Suppressor macrophage (primary cell): ENCODE data around the gene PYDC2.

ENCODE experiments used
- DNase-seq, 4 experiments: peaks; one replicate each; pipeline ENCODE4 v3.0.0-alpha.2; 2020 to 2022
- total RNA-seq, 17 experiments: gene quantifications; one replicate each; lab custom pipeline; 2026; ENCODE audit warnings: mixed read lengths in 6 of 17, inconsistent platforms in 3 of 17; lab: John Stamatoyannopoulos, UW

The PYDC2 gene
- 0 to 0.11 (median 0) reads per million in 17 experiments for total RNA-seq

- no peak for DNase-seq
Measured at GRCh38 chr3:191461113-191461595, at the start of gene PYDC2. Gene PYDC2 (plus strand): TSS chr3:191461163. CDS start chr3:191461163, 0 bp downstream.

- DNase-seq = no peak
Measured at GRCh38 chr3:191412759-191413158, 48.2 kb upstream of the PYDC2 start.

- DNase-seq = no peak
Measured at GRCh38 chr3:191414286-191414685, 46.7 kb upstream of the PYDC2 start.

DNA sequence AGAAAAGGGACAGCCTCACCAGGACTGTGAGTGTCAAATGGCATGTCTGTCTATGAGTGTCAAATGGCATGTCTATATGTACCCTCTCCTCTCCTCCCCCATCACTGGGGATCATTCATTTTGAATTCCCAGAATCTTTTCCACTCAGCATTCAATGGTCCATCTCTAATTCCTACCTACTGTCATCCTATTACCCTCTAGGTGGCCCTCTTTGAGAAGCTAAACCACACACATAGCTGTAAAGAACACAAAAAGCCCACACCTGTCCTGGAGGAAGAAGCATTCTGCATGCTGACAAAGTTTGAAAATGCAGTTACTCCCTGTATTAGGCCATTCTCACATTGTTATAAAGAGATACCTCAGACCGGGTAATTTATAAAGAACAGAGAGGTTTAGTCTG lies 46.2 kb upstream of the PYDC2 start:
- no peak for DNase-seq

- no peak for DNase-seq
Measured at GRCh38 chr3:191415566-191415965, 45.4 kb upstream of the PYDC2 start.

- no peak for DNase-seq
Measured at GRCh38 chr3:191417457-191417729, 43.6 kb upstream of the PYDC2 start.

GRCh38 chr3:191420771-191421170 lies 40.2 kb upstream of the PYDC2 start:
- DNase-seq = no peak

- DNase-seq = no peak
Measured at GRCh38 chr3:191424881-191425280, 36.1 kb upstream of the PYDC2 start.

GRCh38 chr3:191425322-191425734 lies 35.6 kb upstream of the PYDC2 start:
- DNase-seq = no peak

GRCh38 chr3:191426311-191426710 lies 34.7 kb upstream of the PYDC2 start:
- no peak for DNase-seq

DNA sequence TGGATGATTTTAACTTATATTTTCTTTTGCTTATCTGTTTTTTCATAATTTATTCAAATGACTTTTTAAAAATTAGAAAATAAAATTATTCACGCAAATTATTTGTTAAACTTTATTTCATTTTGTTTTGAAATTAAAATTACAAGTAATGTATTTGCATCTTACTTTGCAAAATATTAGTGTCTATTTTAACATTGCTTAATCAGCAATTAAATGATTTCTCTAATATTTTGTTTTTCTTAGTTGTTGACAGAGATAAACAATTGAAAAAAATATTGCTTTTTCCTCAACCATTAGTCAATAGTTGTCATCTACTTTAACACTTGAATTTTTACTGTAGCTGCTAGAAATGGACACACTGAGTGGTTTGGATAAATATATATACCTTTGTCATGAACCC lies 32.8 kb upstream of the PYDC2 start:
- no peak for DNase-seq

GRCh38 chr3:191430103-191430502 lies 30.9 kb upstream of the PYDC2 start:
- DNase-seq = no peak

DNA sequence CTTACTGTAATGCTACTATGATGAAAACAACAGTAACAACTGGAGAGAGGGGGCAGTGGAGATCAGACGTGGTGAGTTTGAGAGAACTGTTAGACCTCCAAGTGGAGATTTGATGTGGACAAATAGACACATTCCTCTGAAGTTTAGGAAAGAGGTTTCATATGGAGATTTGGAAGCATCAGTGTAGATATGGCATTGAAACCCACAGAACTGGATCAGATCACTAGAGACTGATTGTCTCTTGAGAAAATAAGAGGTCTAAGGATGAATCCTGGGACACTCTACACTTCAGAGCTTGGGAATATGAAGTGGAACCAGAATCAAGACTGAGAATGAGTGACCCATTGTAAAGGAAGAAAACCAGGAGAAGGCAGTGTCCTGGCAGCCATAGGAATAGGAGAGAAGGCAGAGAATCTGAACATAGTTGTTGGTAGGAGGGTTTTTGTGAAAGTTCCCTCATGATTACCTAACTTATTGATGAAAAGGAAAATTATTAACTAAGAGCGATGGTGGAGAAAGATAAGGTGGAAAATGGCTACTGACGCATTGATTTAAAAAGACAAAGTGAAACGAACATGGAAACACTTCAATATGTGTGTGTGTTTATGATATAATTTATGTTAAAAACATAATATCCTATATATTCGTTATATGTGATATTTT lies 29.7 kb upstream of the PYDC2 start:
- no peak for DNase-seq

- DNase-seq = no peak
Measured at GRCh38 chr3:191432162-191432561, 28.8 kb upstream of the PYDC2 start.

GRCh38 chr3:191434024-191434423 lies 26.9 kb upstream of the PYDC2 start:
- DNase-seq = no peak

GRCh38 chr3:191435981-191436380 lies 25.0 kb upstream of the PYDC2 start:
- DNase-seq = no peak

- DNase-seq = no peak
Measured at GRCh38 chr3:191438150-191438814, 22.7 kb upstream of the PYDC2 start.

DNA sequence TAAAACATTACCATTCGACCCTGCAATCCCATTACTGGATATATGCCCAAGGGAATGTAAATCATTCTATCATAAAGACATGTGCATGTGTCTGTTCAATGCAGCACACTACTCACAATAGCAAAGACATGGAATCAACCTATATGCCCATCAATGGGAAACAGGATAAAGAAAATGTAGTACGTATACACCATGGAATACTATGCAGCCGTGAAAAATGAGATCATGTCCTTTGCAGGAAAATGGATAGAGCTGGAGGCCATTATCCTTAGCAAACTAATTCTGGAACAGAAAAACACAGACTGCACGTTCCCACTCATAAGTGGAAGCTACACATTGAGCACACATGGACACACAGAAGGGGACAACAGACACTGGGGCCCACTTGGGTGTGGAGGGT lies 20.4 kb upstream of the PYDC2 start:
- no peak for DNase-seq

DNA sequence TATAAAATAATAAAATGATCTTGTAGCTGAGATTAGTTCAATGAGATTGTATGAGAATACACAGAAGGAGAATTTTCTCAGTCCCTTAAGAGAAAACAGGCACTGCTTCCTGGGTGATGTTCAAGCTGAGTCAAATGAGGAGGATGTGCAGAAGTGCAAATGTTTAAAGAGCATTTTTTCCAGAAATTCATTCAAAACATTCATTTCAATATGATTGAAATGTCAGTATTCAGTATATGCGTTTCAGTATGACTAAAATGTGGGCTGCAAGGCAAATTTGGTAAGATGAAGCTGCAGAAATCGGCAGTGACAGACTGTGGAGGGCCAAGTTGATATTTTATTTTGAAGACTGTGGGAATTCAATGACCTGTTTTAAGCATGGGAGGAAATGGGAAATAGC lies 19.3 kb upstream of the PYDC2 start:
- no peak for DNase-seq

DNA sequence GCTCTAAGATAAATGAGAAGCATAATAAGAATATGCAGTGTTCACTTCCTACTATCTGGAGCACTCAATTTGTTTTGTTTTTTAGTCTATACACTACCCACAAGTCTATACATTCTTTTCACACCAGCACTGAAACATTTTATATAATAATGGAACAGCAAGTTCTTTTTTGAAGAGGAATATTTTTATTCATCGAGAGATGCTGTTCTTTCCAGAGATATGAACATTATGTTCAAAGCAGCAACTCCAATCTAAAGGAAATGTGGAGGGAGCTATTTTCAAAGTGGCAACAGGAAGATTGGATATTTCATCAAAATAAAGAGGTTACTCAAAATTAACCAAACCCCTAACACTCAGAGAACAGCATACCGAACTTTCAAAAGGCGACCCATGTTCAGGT lies 16.4 kb upstream of the PYDC2 start:
- DNase-seq = no peak

DNA sequence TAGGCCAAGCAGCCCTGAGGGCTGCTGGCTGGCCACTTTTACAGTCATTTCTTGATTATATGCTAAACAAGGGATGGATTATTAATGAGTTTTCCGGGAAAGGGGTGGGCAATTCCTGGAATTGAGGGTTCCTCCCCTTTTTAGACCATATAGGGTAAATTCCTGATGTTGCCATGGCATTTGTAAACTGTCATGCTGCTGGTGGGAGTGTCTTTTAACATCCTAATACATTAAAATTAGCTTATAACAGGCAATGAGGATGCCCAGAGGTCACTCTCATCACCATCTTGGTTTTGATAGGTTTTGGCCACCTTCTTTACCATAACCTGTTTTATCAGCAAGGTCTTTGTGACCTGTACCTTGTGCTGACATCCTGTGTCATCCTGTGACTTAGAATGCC lies 11.7 kb upstream of the PYDC2 start:
- DNase-seq = no peak

DNA sequence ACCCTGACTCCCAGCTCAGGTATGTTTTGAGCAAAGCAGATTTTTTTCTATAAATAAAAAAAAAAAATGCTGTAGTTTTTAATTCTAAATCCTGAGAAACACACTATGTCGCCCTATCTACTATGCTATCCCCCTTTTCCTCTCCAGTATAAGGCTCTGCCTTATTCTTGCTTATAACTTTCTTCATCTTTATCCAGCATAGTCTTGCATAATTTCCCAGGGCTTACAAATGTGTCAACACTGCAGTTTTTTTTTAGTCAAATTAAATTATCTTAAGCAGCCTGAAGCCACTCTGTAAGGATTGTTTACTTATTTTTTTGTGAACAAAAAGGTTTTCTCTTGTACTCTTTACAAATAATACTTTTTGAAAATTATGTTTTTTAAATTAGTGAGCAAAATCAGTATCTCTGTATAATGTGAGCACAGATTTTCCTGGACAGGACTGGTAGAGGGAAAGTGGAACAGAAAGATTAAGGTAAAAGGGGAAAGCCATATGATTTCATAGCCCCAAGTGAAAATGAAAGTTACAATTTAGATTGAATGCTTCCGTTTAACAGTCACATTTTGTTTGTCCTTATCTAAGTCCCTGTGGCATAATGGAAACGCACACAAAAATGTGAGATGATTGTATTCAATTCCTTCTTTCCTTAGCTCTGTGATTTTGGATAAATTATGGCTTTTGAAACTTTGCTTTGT lies 5.6 kb upstream of the PYDC2 start:
- no peak for DNase-seq

GRCh38 chr3:191460360-191460759 lies 603 bp upstream of the PYDC2 start:
- DNase-seq = no peak

DNA sequence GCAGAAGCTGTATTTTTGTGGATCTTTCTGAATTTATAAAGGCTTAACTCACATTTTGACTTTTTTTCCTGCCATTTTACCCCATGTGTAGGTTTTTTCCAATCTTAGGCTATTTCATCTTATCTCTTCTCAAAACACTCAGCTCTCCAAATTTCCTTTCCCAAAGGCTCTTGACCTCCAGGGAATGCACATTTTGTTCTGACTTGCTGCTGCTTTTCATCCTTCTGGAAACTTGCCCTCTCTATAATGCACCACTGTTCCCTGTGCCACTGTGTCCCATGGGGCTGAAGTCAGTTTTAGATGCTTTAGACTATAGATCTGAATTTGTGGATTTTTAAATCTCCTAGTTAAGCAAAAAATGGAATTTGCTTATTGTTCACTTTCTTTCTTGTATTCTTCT lies 9.1 kb downstream of the PYDC2 start:
- no peak for DNase-seq
